ENCODE measurements around the gene ZNF595.

ZNF595 gene

GRCh38 chr4:107083-107443 is 53.9 kb downstream of the ZNF595 start:
- Histone ChIP-seq H3K27me3 (ENCODE audit: insufficient read depth, low read length, poor library complexity) (no peaks in the 10 kb centered on the region), H3K4me3 (ENCODE audit: low read depth in 1 of 2, low read length in 2 of 2) (no peak overlapping the region), H3K4me1 (ENCODE audit: insufficient read depth, low read length) (no peaks in the 10 kb centered on the region), H3K9ac (ENCODE audit: low read depth, low read length) (no peak overlapping the region), H2AFZ (ENCODE audit: low read depth, low read length) (no peak overlapping the region), H3K36me3 (ENCODE audit: insufficient read depth, low read length) (no peaks in the 10 kb centered on the region), H4K20me1 (ENCODE audit: insufficient read depth, low read length) (no peaks in the 10 kb centered on the region), H3K9me3 (ENCODE audit: insufficient read depth, low read length, severe bottlenecking) (peaks cover 53% of the 10 kb centered on the region), H3K79me2 (ENCODE audit: insufficient read depth, low read length) (no peaks in the 10 kb centered on the region), H3K4me2 (ENCODE audit: insufficient read depth, low read length) (no peak overlapping the region), H3K27ac (ENCODE audit: low read length) (no peak overlapping the region)
- TF ChIP-seq CTCF (IDR thresholded peaks at IDR 0.05; ENCODE audit: borderline replicate concordance, extremely low read depth, low read length, poor library complexity, severe bottlenecking) (no peak), EZH2 (IDR thresholded peaks at IDR 0.05; ENCODE audit: borderline replicate concordance, low read depth, low read length, severe bottlenecking) (no peak)
- no peak for DNase-seq
- ATAC-seq (ENCODE audit: insufficient read depth, low read depth): no peak

DNA sequence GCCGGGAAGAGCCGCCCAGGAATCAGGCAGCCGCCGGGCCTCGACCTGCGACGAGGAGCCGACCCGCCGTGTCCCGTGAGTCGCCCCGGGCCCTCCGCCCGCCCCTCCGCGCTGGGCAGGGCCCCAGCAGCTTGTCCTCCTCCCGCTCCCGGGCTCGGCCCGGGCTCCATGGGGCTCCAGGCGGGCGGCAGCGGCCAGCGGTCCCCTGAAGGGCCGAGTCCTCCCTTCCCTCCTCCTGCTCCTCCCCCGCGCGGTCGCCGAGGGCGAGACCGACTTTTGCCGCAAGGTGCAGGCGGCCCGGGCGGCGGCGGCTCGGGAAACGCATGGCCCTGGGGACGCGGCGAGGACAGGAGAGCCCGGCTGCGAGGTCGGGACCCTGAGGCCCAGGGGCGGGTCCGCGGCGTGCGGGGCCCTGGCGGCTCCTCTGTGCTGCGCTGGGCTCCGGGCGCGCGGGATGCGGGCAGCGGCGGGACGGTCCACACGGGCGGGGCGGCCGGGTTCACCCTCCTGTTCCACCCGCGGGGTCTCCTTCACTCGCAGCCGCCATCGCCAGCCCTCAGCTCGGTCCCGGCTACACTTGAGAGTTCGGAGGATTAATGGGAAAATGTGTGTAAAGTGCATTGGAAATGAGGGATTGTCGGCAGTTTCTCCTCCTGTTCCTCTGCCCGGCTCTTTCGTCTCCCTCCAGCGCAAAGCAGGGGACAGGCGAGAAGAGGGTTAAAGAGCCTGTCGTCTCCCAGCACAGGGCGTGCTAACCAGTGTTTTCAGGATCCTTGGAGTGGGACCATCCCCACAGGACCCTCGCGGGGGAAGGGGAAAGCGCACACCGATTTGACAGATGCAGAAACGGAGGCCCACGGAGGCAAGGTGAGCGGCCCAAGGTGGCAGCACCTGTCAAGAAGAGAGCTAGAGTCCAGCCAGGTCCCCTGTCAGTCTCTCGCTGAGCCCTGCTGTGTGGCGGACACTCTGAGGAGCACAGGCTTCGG is 54.6 kb downstream of the ZNF595 start:
- no peak overlapping the region for H3K4me3 ChIP-seq (ENCODE audit: low read depth in 1 of 2, low read length in 2 of 2)
- no peaks in the 10 kb centered on the region for H4K20me1 ChIP-seq (ENCODE audit: insufficient read depth, low read length)
- peaks cover 49% of the 10 kb centered on the region for H3K9me3 ChIP-seq (ENCODE audit: insufficient read depth, low read length, severe bottlenecking)

GRCh38 chr4:112771-113170 is 59.6 kb downstream of the ZNF595 start:
- Histone ChIP-seq H3K9me3 (ENCODE audit: insufficient read depth, low read length, severe bottlenecking) (peaks cover 36% of the 10 kb centered on the region), H3K27ac (ENCODE audit: low read length) (peak overlapping the region; percentile 51), H3K4me3 (ENCODE audit: low read depth in 1 of 2, low read length in 2 of 2) (no peak overlapping the region), H3K79me2 (ENCODE audit: insufficient read depth, low read length) (no peaks in the 10 kb centered on the region), H4K20me1 (ENCODE audit: insufficient read depth, low read length) (no peaks in the 10 kb centered on the region), H3K27me3 (ENCODE audit: insufficient read depth, low read length, poor library complexity) (no peaks in the 10 kb centered on the region), H3K9ac (ENCODE audit: low read depth, low read length) (no peak overlapping the region), H2AFZ (ENCODE audit: low read depth, low read length) (no peak overlapping the region), H3K4me1 (ENCODE audit: insufficient read depth, low read length) (peaks cover 21% of the 10 kb centered on the region), H3K4me2 (ENCODE audit: insufficient read depth, low read length) (no peak overlapping the region), H3K36me3 (ENCODE audit: insufficient read depth, low read length) (no peaks in the 10 kb centered on the region)
- peak; percentile 35 for DNase-seq
- peak; percentile 74 for ATAC-seq (ENCODE audit: insufficient read depth, low read depth)
- TF ChIP-seq EZH2 (IDR thresholded peaks at IDR 0.05; ENCODE audit: borderline replicate concordance, low read depth, low read length, severe bottlenecking) (no peak), CTCF (IDR thresholded peaks at IDR 0.05; ENCODE audit: borderline replicate concordance, extremely low read depth, low read length, poor library complexity, severe bottlenecking) (no peak)

More for the DNA sequence above, 54.6 kb downstream of the ZNF595 start:
- no peak for TF ChIP-seq EZH2 (IDR thresholded peaks at IDR 0.05; ENCODE audit: borderline replicate concordance, low read depth, low read length, severe bottlenecking)
- no peak for TF ChIP-seq CTCF (IDR thresholded peaks at IDR 0.05; ENCODE audit: borderline replicate concordance, extremely low read depth, low read length, poor library complexity, severe bottlenecking)
- DNase-seq (no peak), ATAC-seq (ENCODE audit: insufficient read depth, low read depth) (no peak)
- Histone ChIP-seq H3K4me1 (ENCODE audit: insufficient read depth, low read length) (peaks cover 4% of the 10 kb centered on the region), H3K27me3 (ENCODE audit: insufficient read depth, low read length, poor library complexity) (no peaks in the 10 kb centered on the region), H3K27ac (ENCODE audit: low read length) (no peak overlapping the region), H3K9ac (ENCODE audit: low read depth, low read length) (no peak overlapping the region), H3K79me2 (ENCODE audit: insufficient read depth, low read length) (no peaks in the 10 kb centered on the region), H3K4me2 (ENCODE audit: insufficient read depth, low read length) (no peak overlapping the region), H2AFZ (ENCODE audit: low read depth, low read length) (no peak overlapping the region), H3K36me3 (ENCODE audit: insufficient read depth, low read length) (no peaks in the 10 kb centered on the region)
